DMS79 (cell line): ENCODE measurements around the gene L1CAM.

ENCODE experiments used
- DNase-seq: peaks from one replicate; lab custom pipeline; 2025; lab: John Stamatoyannopoulos, UW

L1CAM gene

GRCh38 chrX:153885968-153886903 is at the start of gene L1CAM:
TSS of gene L1CAM (minus strand) at chrX:153886173. CDS start at chrX:153875836, 10,337 bp downstream.
- DNase-seq: no peak

GRCh38 chrX:153935326-153935851 is 49.4 kb upstream of the L1CAM start:
- DNase-seq: no peak

DNA sequence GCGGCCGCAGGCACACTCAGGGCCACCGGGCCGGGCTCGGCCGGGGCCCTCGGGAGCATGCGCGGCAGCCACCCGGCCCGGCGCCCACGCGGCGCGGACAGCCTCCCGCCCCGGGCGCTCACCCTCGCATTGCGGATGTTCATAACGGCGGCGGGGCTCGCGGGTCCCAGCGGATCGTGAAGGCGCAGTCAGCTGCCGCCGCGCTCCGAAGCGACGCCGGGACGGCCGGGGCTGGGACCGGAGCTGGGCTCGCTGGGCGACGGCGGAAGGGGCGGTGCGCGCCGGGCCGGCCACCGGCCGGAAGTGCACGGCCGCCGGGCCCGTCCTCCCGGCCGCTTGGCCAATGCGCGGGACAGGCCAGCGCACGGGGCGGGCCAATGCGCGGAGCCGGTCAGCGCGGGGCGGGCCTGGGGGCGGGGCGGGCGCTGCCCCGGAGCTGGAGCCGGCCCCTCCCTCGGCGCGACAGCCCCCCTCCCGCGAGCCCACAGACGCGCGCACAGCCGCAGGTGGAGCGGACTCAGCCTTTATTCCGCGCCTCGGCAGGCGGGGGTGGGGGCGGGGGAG is 48.9 kb upstream of the L1CAM start, which contains the start of gene NAA10:
NAA10 (minus strand) TSS at position 276 of the 564 bp plus-strand sequence; CDS start at position 143, 133 bp downstream.
- peak; percentile 20 for DNase-seq

DNA sequence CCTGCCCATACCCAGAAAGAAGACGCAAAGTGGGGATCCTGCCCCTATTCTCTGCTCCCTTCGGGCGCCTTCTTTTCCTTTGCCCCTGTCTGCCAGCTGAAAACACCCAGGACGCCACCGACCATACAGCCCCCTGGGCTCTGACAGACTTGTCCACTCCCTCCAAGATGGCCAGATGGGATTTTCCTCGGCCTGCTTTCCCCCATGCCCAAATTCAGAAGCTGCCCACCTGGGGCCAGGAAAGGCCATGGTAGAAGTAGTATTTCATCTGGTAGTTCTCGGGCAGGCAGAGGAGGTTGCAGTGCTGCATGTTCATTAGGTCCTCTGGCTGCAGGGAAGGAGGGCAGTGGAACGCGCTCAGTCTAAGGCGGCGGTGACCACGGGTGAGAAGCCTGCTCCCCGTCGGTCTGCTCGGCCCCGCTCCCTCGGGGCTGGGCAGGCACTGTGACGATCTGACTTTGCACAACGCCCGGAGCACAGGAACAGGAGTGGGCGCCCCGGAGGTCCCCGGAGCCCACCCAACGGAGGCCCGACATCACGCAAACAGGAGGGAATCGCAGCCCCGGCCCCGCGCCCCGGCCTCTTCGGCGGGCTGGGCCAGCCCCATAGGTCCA is 48.3 kb upstream of the L1CAM start:
- no peak for DNase-seq

DNA sequence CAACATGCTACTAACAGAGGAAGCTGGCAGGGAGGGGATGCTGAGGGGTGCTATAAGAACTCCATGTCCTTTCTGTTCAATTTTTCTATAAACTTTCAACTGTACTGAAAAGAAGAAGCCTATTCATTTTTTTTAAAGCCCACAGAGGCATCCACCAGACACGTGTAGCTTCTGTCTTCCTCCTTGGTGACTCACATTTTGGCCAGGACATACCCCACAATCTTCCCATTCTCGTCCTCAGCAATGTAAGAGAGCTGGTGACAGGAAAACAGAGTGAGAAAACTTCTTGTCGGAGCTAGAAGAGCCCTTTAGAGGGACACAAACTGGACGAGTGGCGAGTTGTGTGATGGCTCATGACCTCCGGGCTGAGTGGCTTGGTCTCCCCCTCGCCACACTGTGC is 47.8 kb upstream of the L1CAM start:
- no peak for DNase-seq

- DNase-seq: no peak
Observed at GRCh38 chrX:153932220-153932915, 46.4 kb upstream of the L1CAM start.

GRCh38 chrX:153931748-153932147 is 45.8 kb upstream of the L1CAM start:
- DNase-seq: no peak

GRCh38 chrX:153931151-153931550 is 45.2 kb upstream of the L1CAM start:
- DNase-seq: no peak

GRCh38 chrX:153930011-153930910 is 44.3 kb upstream of the L1CAM start:
- DNase-seq: no peak

- DNase-seq: no peak
Observed at GRCh38 chrX:153929576-153929975, 43.6 kb upstream of the L1CAM start.

- no peak for DNase-seq
Observed at GRCh38 chrX:153928846-153929245, 42.9 kb upstream of the L1CAM start.

DNA sequence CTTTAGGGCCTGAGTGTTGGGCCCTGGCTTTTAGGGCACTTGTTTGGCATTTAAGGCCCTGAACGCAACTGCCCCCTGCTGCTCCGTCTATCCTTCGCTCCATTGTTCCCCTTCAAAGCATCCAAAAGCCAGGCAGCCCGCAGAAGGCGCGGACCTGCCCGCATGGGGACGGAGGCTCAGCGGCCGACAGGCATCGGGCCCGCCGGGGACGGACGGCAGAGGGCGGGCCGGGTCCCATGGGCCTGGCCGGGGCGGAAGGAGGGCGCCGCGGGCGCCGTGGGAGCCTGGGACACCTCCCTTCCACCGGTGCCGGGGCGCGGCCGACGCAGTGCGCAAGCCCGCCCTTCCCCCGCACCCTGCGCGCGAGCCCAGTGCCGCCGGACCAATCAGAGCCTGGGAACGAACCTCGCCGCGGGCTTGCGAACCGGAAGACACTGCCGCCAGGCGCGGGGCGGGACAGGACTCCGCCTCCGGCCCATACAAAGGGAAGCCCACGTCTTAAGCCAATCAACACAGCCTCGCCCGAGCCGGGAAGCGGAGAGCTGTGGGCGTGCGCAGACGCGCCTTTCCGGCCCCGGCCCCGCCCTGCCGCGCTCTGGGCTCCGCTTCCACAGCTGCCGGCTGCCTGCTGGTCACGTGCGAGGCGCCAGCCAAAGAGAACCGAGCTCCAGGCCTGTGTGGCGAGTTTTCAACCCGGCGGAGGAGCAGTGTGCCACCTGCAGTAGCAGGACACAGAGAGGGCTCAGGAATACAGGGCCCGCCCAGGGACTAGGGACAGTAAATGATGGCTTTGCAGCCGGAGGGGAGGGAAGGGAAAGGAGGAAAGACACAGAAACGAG is 42.2 kb upstream of the L1CAM start:
- DNase-seq: peak; percentile 83

GRCh38 chrX:153927672-153927921 is 41.6 kb upstream of the L1CAM start:
- DNase-seq: no peak

DNA sequence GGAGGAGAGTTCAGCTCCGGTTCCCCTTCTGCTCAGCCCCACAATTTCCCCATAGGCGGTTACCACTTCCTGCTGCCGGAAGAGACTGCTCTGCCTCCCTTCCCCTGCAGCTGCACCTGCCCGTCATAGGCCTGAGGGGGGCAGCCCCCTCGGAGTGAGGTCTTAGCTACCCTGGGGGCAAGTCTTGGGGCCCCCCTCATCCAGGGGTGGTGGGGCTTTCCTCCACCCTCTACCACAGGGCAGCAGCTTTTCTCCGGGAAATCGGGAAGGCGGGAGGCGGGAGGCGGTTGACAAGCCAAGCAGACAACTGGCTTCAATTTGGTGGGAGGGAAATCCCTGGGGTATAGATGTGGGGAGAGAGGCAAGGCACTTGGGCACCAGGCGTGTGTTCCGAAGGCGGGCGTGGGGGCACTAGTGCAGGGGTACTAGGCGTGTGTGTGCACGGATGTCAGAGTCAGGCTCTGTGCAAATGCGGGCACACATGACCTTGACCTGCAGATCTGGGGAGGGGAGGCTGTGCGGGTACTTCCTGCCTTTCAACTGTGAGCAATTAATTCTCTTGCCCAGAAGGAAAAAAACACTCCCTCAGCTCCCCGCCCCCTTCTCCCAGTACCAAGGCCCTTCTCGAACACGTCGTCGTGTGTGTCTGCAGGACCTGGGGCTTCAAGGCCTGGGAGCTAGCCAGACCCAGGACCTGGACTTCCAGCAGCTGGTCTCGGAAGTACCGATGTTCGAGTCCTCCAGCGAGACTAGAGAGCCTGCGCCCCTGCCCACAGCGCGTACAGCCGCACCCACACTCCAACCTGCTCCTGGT is 41.1 kb upstream of the L1CAM start:
- DNase-seq: peak; percentile 35

DNA sequence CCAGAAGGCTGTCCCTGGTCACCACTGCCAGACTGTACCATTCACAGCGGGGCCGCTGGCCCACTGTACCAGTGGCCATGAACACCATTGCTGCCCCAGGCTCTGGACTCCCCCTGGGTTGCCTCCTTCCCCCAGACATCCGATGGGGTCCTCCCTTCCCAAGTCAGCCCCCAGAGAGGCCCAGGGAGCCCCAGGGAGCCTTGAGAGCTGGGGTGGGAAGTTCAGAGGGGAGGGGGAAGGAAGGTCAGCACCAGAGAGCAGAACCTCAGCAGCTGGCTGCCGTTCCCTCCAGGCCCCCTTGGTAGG is 40.5 kb upstream of the L1CAM start:
- no peak for DNase-seq

- DNase-seq: no peak
Observed at GRCh38 chrX:153925739-153926551, 40.0 kb upstream of the L1CAM start, which contains the start of gene ARHGAP4. TSS of gene ARHGAP4 (minus strand) at chrX:153926264. CDS start at chrX:153926202, 62 bp downstream.

- DNase-seq: no peak
Observed at GRCh38 chrX:153925387-153925738, 39.4 kb upstream of the L1CAM start.

GRCh38 chrX:153924149-153924861 is 38.3 kb upstream of the L1CAM start:
- no peak for DNase-seq
